Loucy (cell line): ENCODE data around the gene TBCD.

ENCODE experiments used
- H2AFZ ChIP-seq: fragments of 200-600 bp; sonication (generic); 2 replicates; pipeline ENCODE4 v1.6.0; 2016; ENCODE audit warnings: antibody characterized with exemption, mild to moderate bottlenecking, low read length, moderate library complexity
- H3F3A ChIP-seq: fragments of 200-600 bp; 2 replicates; pipeline ENCODE4 v1.6.0; 2016; ENCODE audit warnings: antibody characterized with exemption, low read depth, mild to moderate bottlenecking
- H3K27me3 ChIP-seq: fragments of 200-600 bp; sonication (generic); 2 replicates; pipeline ENCODE4 v1.6.1; 2014; ENCODE audit warnings: low read length, mild to moderate bottlenecking; ENCODE audit not compliant: insufficient read depth, poor library complexity, severe bottlenecking
- H3K36me3 ChIP-seq: fragments of 200-600 bp; sonication (generic); 2 replicates; pipeline ENCODE4 v1.6.1; 2016; ENCODE audit warnings: low read length; ENCODE audit not compliant: insufficient read depth
- H3K4me1 ChIP-seq: fragments of 200-600 bp; sonication (generic); 2 replicates; pipeline ENCODE4 v1.5.1; 2014; ENCODE audit warnings: low read length, mild to moderate bottlenecking; ENCODE audit not compliant: insufficient read depth, poor library complexity, severe bottlenecking
- H3K4me2 ChIP-seq: fragments of 200-600 bp; sonication (generic); 2 replicates; pipeline ENCODE4 v1.6.0; 2014; ENCODE audit warnings: antibody characterized with exemption, low read length, low read depth, mild to moderate bottlenecking; ENCODE audit not compliant: poor library complexity, severe bottlenecking
- H3K4me3 ChIP-seq: fragments of 200-600 bp; sonication (generic); 2 replicates; pipeline ENCODE4 v1.5.1; 2014; ENCODE audit warnings: low read length, mild to moderate bottlenecking, mixed read lengths; ENCODE audit not compliant: poor library complexity, severe bottlenecking
- H3K79me2 ChIP-seq: fragments of 200-600 bp; sonication (generic); 2 replicates; pipeline ENCODE4 v1.6.1; 2014; ENCODE audit warnings: low read length; ENCODE audit not compliant: insufficient read depth
- H3K9ac ChIP-seq: fragments of 200-600 bp; sonication (generic); 2 replicates; pipeline ENCODE4 v1.6.0; 2014; ENCODE audit warnings: mild to moderate bottlenecking, low read depth, low read length, moderate library complexity; ENCODE audit not compliant: poor library complexity, severe bottlenecking
- H3K9me2 ChIP-seq: fragments of 200-600 bp; sonication (generic); replicated peaks from 2 replicates; pipeline ENCODE4 v1.6.1; 2016; ENCODE audit warnings: low read depth, low read length, mixed read lengths
- H3K9me3 ChIP-seq: fragments of 200-600 bp; sonication (generic); 2 replicates; pipeline ENCODE4 v1.6.1; 2014; ENCODE audit warnings: mild to moderate bottlenecking, antibody characterized with exemption, low read length, low read depth; ENCODE audit not compliant: insufficient read depth
- H4K20me1 ChIP-seq: fragments of 200-600 bp; sonication (generic); 2 replicates; pipeline ENCODE4 v1.6.0; 2014; ENCODE audit warnings: antibody characterized with exemption, low read length, mild to moderate bottlenecking; ENCODE audit not compliant: insufficient read depth, poor library complexity, severe bottlenecking
- EZH2phosphoT487 ChIP-seq: fragments of 200-600 bp; IDR thresholded peaks from 2 replicates; pipeline ENCODE4 v1.6.1; 2018; ENCODE audit warnings: antibody characterized with exemption, mild to moderate bottlenecking, moderate library complexity, borderline replicate concordance
- TF ChIP-seq, protein P1 (sequence below): fragments of 200-600 bp; sonication (generic); conservative IDR thresholded peaks from 2 replicates; pipeline ENCODE4 v1.5.1; 2014; ENCODE audit warnings: mild to moderate bottlenecking, antibody characterized with exemption, low read length

TBCD gene

DNA sequence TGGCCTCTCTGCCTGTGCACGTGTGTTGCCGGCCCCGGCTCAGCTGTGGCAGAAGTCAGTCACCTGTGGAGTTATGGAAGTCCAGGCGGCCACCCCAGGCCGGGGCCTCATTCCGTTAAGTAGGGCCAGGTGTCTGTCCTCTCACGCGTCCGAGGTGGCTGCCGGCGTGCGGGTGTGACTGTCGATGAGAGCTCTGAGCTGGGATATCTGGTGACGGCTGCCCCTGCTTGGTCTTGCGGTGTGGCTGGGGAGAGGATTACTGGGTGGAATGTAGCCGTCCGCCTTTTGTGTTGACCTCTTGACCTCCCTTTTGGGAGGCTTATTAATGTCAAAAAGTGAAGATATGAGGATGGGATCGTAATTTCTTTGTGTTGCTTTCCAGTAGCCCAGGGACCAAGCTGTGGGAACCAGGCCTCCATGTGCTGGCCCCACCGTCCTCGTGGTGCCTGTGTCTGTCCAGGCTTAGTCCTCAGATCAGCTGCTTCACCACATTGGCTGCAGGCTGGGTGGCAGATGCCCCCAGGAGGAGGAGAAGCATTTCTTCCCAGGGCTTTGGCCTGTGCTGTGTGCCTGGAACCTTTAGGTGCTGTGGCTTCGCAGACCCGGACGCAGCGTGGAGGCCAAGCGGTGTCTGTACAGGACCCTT, 111.0 kb downstream of the TBCD start:
- Histone ChIP-seq H3K4me3 (peak overlapping the region; percentile 75), H3K4me2 (peak overlapping the region; percentile 81), H2AFZ (no peak overlapping the region), H4K20me1 (peaks cover 31% of the 10 kb centered on the region), H3K4me1 (peaks cover 94% of the 10 kb centered on the region), H3K9ac (peak overlapping the region; percentile 64), H3F3A (peaks cover 17% of the 10 kb centered on the region), H3K27me3 (no peaks in the 10 kb centered on the region), H3K9me2 (no peaks in the 10 kb centered on the region), H3K79me2 (peaks cover 82% of the 10 kb centered on the region), H3K36me3 (peaks cover 6% of the 10 kb centered on the region; the same call in 1 of the 2 replicates), H3K9me3 (no peaks in the 10 kb centered on the region)
- no peak for TF ChIP-seq EZH2phosphoT487
- TF ChIP-seq, protein P1, sequence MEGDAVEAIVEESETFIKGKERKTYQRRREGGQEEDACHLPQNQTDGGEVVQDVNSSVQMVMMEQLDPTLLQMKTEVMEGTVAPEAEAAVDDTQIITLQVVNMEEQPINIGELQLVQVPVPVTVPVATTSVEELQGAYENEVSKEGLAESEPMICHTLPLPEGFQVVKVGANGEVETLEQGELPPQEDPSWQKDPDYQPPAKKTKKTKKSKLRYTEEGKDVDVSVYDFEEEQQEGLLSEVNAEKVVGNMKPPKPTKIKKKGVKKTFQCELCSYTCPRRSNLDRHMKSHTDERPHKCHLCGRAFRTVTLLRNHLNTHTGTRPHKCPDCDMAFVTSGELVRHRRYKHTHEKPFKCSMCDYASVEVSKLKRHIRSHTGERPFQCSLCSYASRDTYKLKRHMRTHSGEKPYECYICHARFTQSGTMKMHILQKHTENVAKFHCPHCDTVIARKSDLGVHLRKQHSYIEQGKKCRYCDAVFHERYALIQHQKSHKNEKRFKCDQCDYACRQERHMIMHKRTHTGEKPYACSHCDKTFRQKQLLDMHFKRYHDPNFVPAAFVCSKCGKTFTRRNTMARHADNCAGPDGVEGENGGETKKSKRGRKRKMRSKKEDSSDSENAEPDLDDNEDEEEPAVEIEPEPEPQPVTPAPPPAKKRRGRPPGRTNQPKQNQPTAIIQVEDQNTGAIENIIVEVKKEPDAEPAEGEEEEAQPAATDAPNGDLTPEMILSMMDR, result no peak

DNA sequence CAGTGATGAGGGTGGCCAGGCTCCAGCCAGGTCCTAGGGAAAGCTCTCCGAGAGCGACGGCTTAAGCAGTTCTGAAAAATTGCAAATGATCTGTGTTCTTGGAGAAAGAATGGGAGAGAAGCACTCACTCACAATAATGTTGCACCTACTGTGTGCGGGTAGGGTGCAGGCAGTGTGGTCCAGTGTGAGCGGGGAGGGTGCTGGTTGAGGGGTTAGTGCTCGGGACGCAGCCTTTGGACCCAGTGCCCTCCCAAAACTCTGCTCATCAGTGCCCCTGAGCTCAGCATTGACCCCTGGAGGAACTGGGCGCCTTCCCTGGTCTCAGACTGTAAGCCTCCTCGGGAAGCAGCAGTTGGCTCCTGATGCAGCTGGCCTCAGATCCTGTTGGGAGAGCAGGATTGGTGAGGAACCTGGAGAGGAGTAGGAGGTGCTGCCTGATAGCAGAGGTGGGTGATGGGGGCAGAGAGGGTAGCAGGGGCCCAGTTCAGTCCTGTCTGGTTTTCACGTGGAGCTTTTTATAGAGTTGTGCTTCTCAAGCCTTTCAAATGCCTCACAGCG, 111.6 kb downstream of the TBCD start:
- peak overlapping the region; percentile 81 for H3K4me2 ChIP-seq
- peaks cover 17% of the 10 kb centered on the region for H3F3A ChIP-seq
- no peaks in the 10 kb centered on the region for H3K9me3 ChIP-seq
- peak overlapping the region; percentile 75 for H3K4me3 ChIP-seq
- H2AFZ ChIP-seq, result no peak overlapping the region
- peaks cover 82% of the 10 kb centered on the region for H3K79me2 ChIP-seq
- TF ChIP-seq, protein P1, result no peak
- no peak for TF ChIP-seq EZH2phosphoT487
- H4K20me1 ChIP-seq, result peaks cover 37% of the 10 kb centered on the region
- no peaks in the 10 kb centered on the region for H3K9me2 ChIP-seq
- H3K36me3 ChIP-seq, result peaks cover 6% of the 10 kb centered on the region; the same call in 1 of the 2 replicates
- peaks cover 88% of the 10 kb centered on the region for H3K4me1 ChIP-seq
- peak overlapping the region; percentile 64 for H3K9ac ChIP-seq
- no peaks in the 10 kb centered on the region for H3K27me3 ChIP-seq

DNA sequence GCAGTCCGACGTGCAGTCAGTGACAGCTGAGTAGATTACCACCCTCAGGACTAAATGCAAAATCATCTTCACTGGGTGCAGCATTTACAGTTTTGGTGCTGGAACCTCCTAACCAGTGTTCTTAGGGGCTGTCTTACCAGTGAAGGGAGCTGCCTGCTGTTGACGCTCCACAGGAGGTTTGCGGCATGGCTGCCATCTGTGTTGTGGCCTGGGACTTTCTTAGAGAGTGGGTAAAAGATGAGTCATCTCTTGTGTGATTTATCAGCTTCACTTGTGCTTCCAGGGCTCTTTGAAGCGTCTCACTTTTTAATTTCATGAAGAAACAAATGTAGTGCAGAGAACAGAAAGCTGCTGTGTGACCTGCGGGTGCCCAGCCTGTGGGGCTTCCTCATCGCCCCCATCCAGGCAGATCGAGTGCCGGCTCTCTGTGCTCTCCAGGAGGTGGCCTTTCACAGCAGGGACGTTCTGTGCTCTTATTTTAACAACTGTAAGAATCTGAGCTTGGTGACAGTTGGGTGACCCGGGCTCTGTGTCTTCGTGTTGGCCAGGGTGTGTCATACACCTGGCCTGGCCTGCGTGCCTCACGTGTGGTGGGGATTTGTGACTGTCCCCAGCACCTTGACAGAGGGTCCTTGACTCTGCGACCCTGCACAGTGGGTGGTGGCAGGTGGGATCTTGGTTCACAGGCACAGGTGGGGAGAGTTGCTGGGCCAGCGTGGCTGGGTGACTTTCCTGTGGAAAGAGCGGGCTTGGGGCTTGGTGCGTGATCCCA, 112.3 kb downstream of the TBCD start:
- H3K79me2 ChIP-seq, result peaks cover 84% of the 10 kb centered on the region
- H3K9ac ChIP-seq, result peak overlapping the region; percentile 64
- no peak overlapping the region for H2AFZ ChIP-seq
- no peaks in the 10 kb centered on the region for H3K27me3 ChIP-seq
- H4K20me1 ChIP-seq, result peaks cover 40% of the 10 kb centered on the region
- peak overlapping the region; percentile 75 for H3K4me3 ChIP-seq
- peaks cover 6% of the 10 kb centered on the region; the same call in 1 of the 2 replicates for H3K36me3 ChIP-seq
- peak overlapping the region; percentile 81 for H3K4me2 ChIP-seq
- no peak for TF ChIP-seq EZH2phosphoT487
- H3F3A ChIP-seq, result peaks cover 17% of the 10 kb centered on the region
- peaks cover 81% of the 10 kb centered on the region for H3K4me1 ChIP-seq
- no peaks in the 10 kb centered on the region for H3K9me2 ChIP-seq
- H3K9me3 ChIP-seq, result no peaks in the 10 kb centered on the region
